IMR-90 (cell line): ENCODE data around the gene ELFN1. TPM values are rescaled to one million over a fixed set of nuclear protein-coding genes. Genes with fewer than 3 reads are reported as not detected.

Experiments used
- ATAC-seq: fragments of 200-7000 bp; cut with Tn5 transposase; 2 replicates; pipeline ENCODE4 v1.9.1; 2020; ENCODE audit warnings: low read depth, mild to moderate bottlenecking, moderate library complexity
- BruUV-seq: library from RNA; stranded (reverse); fragments of 400-500 nt; replicated peaks from 2 replicates; lab custom pipeline; 2021; lab: Mats Ljungman, UMichigan
- CTCF ChIA-PET: fragments of 300-600 bp; formaldehyde crosslinking; extraction: SDS; loops from one replicate; lab custom pipeline; 2021; ENCODE audit warnings: antibody characterized with exemption; lab: Yijun Ruan, JAX
- POLR2A ChIA-PET: fragments of 300-600 bp; sonication (Branson Sonifier 250); formaldehyde crosslinking; loops from one replicate; lab custom pipeline; 2022; ENCODE audit warnings: antibody characterized with exemption; ENCODE audit not compliant: unreplicated experiment; lab: Charles Lee
- DNase-seq: peaks from one replicate; pipeline ENCODE4 v3.0.0; 2013
- H2AFZ ChIP-seq: replicated peaks from 2 replicates; pipeline ENCODE3; 2013; ENCODE audit warnings: low read length, mild to moderate bottlenecking; ENCODE audit not compliant: poor library complexity
- H2AK5ac ChIP-seq: 2 replicates; pipeline ENCODE4 v1.6.1; 2013; ENCODE audit warnings: low read depth, low read length, inconsistent platforms
- H2AK9ac ChIP-seq: replicated peaks from 2 replicates; pipeline ENCODE3; 2013; ENCODE audit warnings: mild to moderate bottlenecking, low read depth, low read length, moderate library complexity; ENCODE audit not compliant: poor library complexity
- H2BK120ac ChIP-seq: 2 replicates; pipeline ENCODE4 v1.6.1; 2013; ENCODE audit warnings: low read depth, low read length, inconsistent platforms
- H2BK15ac ChIP-seq: 3 replicates; pipeline ENCODE4 v1.6.1; 2013; ENCODE audit warnings: low read depth, low read length, inconsistent platforms
- H2BK20ac ChIP-seq: 2 replicates; pipeline ENCODE4 v1.6.1; 2013; ENCODE audit warnings: low read depth, mild to moderate bottlenecking, inconsistent platforms, low read length, moderate library complexity
- H2BK5ac ChIP-seq: 2 replicates; pipeline ENCODE4 v1.6.1; 2013; ENCODE audit warnings: mild to moderate bottlenecking, low read depth, low read length, inconsistent platforms; ENCODE audit not compliant: poor library complexity, severe bottlenecking
- H3K14ac ChIP-seq: replicated peaks from 2 replicates; pipeline ENCODE4 v1.6.1; 2013; ENCODE audit warnings: low read depth, low read length, inconsistent platforms
- H3K18ac ChIP-seq: 2 replicates; pipeline ENCODE4 v1.6.1; 2013; ENCODE audit warnings: low read depth, low read length, control low read depth
- H3K23ac ChIP-seq: 2 replicates; pipeline ENCODE4 v1.6.1; 2013; ENCODE audit warnings: low read depth, low read length, inconsistent platforms
- H3K27ac ChIP-seq: 2 replicates; pipeline ENCODE4 v1.5.1; 2013; ENCODE audit warnings: mild to moderate bottlenecking, control low read depth, low read length; ENCODE audit not compliant: insufficient read depth
- H3K27me3 ChIP-seq: 2 replicates; pipeline ENCODE4 v1.6.1; 2013; ENCODE audit warnings: low read length; ENCODE audit not compliant: control insufficient read depth, insufficient read depth
- H3K36me3 ChIP-seq: 2 replicates; pipeline ENCODE4 v1.6.1; 2013; ENCODE audit warnings: low read length, mixed read lengths; ENCODE audit not compliant: control insufficient read depth, insufficient read depth
- H3K4ac ChIP-seq: 2 replicates; pipeline ENCODE4 v1.6.1; 2013; ENCODE audit warnings: low read depth, low read length, inconsistent platforms
- H3K4me1 ChIP-seq: 2 replicates; pipeline ENCODE4 v1.6.1; 2013; ENCODE audit warnings: low read length, mixed read lengths; ENCODE audit not compliant: control insufficient read depth, insufficient read depth
- H3K4me2 ChIP-seq: 2 replicates; pipeline ENCODE4 v1.6.1; 2013; ENCODE audit warnings: low read depth, mild to moderate bottlenecking, control low read depth, low read length, moderate library complexity
- H3K4me3 ChIP-seq: 2 replicates; pipeline ENCODE4 v1.5.1; 2013; ENCODE audit warnings: low read depth, mild to moderate bottlenecking, control low read depth, low read length, moderate library complexity; ENCODE audit not compliant: insufficient read depth
- H3K56ac ChIP-seq: 2 replicates; pipeline ENCODE4 v1.6.1; 2013; ENCODE audit warnings: low read length, inconsistent platforms; ENCODE audit not compliant: insufficient read depth; ENCODE audit errors: extremely low read depth
- H3K79me1 ChIP-seq, 2 experiments: 2 replicates each; pipeline ENCODE4 v1.6.1; 2013; ENCODE audit warnings: low read length in 2 of 2, inconsistent platforms in 1 of 2, low read depth in 1 of 2
- H3K9ac ChIP-seq: 2 replicates; pipeline ENCODE4 v1.6.1; 2013; ENCODE audit warnings: low read depth, low read length, control low read depth
- H3K9me1 ChIP-seq: 2 replicates; pipeline ENCODE4 v1.6.1; 2013; ENCODE audit warnings: low read length, inconsistent platforms; ENCODE audit not compliant: insufficient read depth
- H3K9me3 ChIP-seq: 2 replicates; pipeline ENCODE4 v1.6.1; 2013; ENCODE audit warnings: low read length; ENCODE audit not compliant: control insufficient read depth, insufficient read depth
- H4K20me1 ChIP-seq: 2 replicates; pipeline ENCODE4 v1.6.1; 2013; ENCODE audit warnings: low read length, inconsistent platforms; ENCODE audit not compliant: insufficient read depth
- H4K5ac ChIP-seq: 2 replicates; pipeline ENCODE4 v1.6.1; 2013; ENCODE audit warnings: mild to moderate bottlenecking, low read depth, low read length, control low read depth
- H4K8ac ChIP-seq, 2 experiments: 2 replicates each; pipeline ENCODE4 v1.6.1; 2013; ENCODE audit warnings: low read depth in 2 of 2, low read length in 2 of 2, control low read depth in 1 of 2, inconsistent platforms in 1 of 2
- H4K91ac ChIP-seq: 2 replicates; pipeline ENCODE4 v1.6.1; 2013; ENCODE audit warnings: low read depth, low read length, inconsistent platforms; ENCODE audit not compliant: insufficient read depth
- CEBPB ChIP-seq: IDR thresholded peaks from 2 replicates; pipeline ENCODE4 v1.6.1; 2012; ENCODE audit warnings: low read depth, low read length, improper control_type of control experiment
- CHD1 ChIP-seq: IDR thresholded peaks from 2 replicates; pipeline ENCODE4 v1.6.1; 2012; ENCODE audit warnings: low read depth, low read length, improper control_type of control experiment
- FOS ChIP-seq: fragments of 150-350 bp; IDR thresholded peaks from 2 replicates; pipeline ENCODE4 v1.6.1; 2016; ENCODE audit warnings: low read depth, low read length
- MAZ ChIP-seq: IDR thresholded peaks from 2 replicates; pipeline ENCODE4 v1.6.1; 2012; ENCODE audit warnings: low read depth, mild to moderate bottlenecking, low read length, improper control_type of control experiment, moderate library complexity, borderline replicate concordance
- MXI1 ChIP-seq: IDR thresholded peaks from 2 replicates; pipeline ENCODE4 v1.6.1; 2012; ENCODE audit warnings: low read depth, mild to moderate bottlenecking, low read length, moderate library complexity, borderline replicate concordance
- RAD21 ChIP-seq: IDR thresholded peaks from 2 replicates; pipeline ENCODE4 v1.6.1; 2012; ENCODE audit warnings: low read length, improper control_type of control experiment
- RFX5 ChIP-seq: IDR thresholded peaks from 2 replicates; pipeline ENCODE4 v1.8.0; 2012; ENCODE audit warnings: low read depth, mild to moderate bottlenecking, low read length, moderate library complexity
- SMC3 ChIP-seq: fragments of 150-350 bp; IDR thresholded peaks from 2 replicates; pipeline ENCODE4 v1.6.1; 2016; ENCODE audit warnings: low read depth, mild to moderate bottlenecking, antibody characterized with exemption, low read length, moderate library complexity
- USF2 ChIP-seq: fragments of 150-350 bp; IDR thresholded peaks from 2 replicates; pipeline ENCODE4 v1.6.1; 2017; ENCODE audit warnings: mild to moderate bottlenecking, antibody characterized with exemption, low read length, low read depth
- WGBS, 2 experiments: methylation state at CpG; one replicate each; pipeline versions ENCODE4 v1.1.5 to v1.1.7; 2013; ENCODE audit warnings: missing lambda C conversion rate in 2 of 2; ENCODE audit not compliant: insufficient read length in 1 of 2; ENCODE audit errors: extremely low coverage in 2 of 2; 5-methylcytosine and 5-hydroxymethylcytosine counted together
- dilution Hi-C: fragments of 300-500 bp; cut with HindIII; formaldehyde crosslinking; loops from one replicate; pipeline ENCODE4 v1.14.3; 2018; ENCODE audit warnings: low sequenced_read_pairs; ENCODE audit not compliant: unreplicated experiment
- in situ Hi-C: fragments of 300-500 bp; cut with MboI; formaldehyde crosslinking; loops from 3 replicates; pipeline ENCODE4 v1.14.3; 2019; ENCODE audit warnings: low sequenced_read_pairs, inconsistent platforms, mixed read lengths
- intact Hi-C: fragments of 100-400 bp; cut with micrococcal nuclease; formaldehyde crosslinking; loops from 2 replicates; pipeline ENCODE4 v1.10.0; 2022
- polyA plus RNA-seq, 3 experiments: library from polyadenylated mRNA; depleted of rRNA; stranded (reverse); fragments of >200 nt; gene quantifications; 2 replicates each; pipeline ENCODE4 v1.2.3, GENCODE V29; 2012; ENCODE audit warnings: low replicate concordance in 1 of 3
- total RNA-seq: library from RNA; depleted of rRNA; stranded (reverse); fragments of >200 nt; gene quantifications from 2 replicates; pipeline ENCODE4 v1.2.3, GENCODE V29; 2012
- TF ChIP-seq, protein P1 (sequence below): fragments of 150-350 bp; IDR thresholded peaks from 2 replicates; pipeline ENCODE4 v1.6.1; 2016; ENCODE audit warnings: low read depth, mild to moderate bottlenecking, low read length, moderate library complexity, borderline replicate concordance

Gene ELFN1
- total and polyA plus RNA-seq, 2 of the 4 experiments (the other 2 are of a cell fraction) = 1.6 to 5.2 TPM

DNA sequence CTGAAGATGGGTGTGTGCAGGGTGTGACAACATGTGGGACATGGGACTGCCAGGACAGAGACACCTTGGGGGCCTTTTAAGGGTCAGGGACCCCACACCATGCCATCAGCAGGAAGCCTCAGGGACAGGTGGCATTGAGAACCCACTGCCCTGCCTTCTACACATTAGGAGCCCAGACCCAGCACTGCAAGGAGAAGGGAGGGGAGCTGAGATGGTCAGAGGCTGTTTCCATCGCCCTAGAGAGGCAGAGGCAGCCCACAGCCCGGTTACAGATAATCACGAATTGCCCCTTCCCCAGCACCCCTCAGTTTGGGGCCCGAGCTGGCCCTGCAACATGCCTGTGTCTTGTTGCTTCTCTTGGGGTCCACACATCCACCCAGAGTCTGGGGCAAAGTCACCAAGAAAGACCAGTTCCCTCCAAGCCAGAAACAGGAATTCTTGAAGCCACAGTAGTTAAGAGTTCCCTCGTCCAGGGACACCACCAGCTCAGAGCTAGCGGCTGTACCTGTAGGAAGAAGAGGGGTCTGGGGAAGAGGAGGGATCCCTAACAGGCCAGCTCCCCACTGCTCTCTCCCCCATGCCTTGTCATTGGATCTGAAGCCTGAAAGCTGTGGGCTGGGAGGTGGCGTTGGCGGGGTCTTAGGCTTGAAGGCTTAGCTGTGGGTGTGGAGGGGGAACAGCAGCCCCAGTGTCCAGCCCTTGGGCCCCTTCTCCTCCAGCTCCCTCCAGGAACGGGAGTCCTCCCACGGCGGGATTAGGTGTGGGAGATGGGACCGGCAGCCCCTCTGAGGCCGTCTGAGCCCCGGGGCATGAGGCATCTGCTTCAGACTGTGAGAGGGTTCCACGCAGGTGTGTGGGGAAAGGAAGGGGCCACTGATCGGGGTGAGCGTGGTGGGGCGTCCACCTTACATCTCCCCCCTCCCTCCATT, 44.8 kb upstream of the ELFN1 start:
- ChIA-PET CTCF (no interaction called here), POLR2A (no interaction called here)
- Histone ChIP-seq H4K8ac (no peak overlapping the region), H4K91ac (no peak overlapping the region), H3K9ac (no peak overlapping the region), H3K4ac (no peak overlapping the region), H2BK20ac (no peak overlapping the region), H4K20me1 (no peaks in the 10 kb centered on the region), H3K27me3 (peaks cover 9% of the 10 kb centered on the region; the same call in 1 of the 2 replicates), H3K23ac (no peak overlapping the region), H2BK120ac (no peak overlapping the region), H3K27ac (no peak overlapping the region), H4K5ac (no peak overlapping the region), H3K4me1 (no peaks in the 10 kb centered on the region), H3K36me3 (no peaks in the 10 kb centered on the region), H3K9me3 (0 out of 2 replicates have a peak, but pooled peaks cover 2% of the 10 kb centered on the region), H2AFZ (no peak overlapping the region), H2AK5ac (no peak overlapping the region), H3K9me1 (no peaks in the 10 kb centered on the region), H2AK9ac (no peak overlapping the region), H2BK15ac (no peak overlapping the region), H3K18ac (no peak overlapping the region), H3K14ac (no peak overlapping the region), H2BK5ac (no peak overlapping the region), H3K56ac (no peak overlapping the region), H3K4me3 (no peak overlapping the region), H3K4me2 (no peak overlapping the region), H3K79me1 (no peaks in the 10 kb centered on the region)
- DNase-seq (no peak), ATAC-seq (no peak)
- dilution Hi-C loops (no loop called here), in situ Hi-C loops (no loop called here), intact Hi-C loops (no loop called here)
- no TSS peak for BruUV-seq
- TF ChIP-seq USF2 (no peak), FOS (no peak), CEBPB (no peak), MXI1 (no peak), SMC3 (no peak), RAD21 (no peak), MAZ (no peak), CHD1 (no peak), RFX5 (no peak)
- TF ChIP-seq, protein P1, sequence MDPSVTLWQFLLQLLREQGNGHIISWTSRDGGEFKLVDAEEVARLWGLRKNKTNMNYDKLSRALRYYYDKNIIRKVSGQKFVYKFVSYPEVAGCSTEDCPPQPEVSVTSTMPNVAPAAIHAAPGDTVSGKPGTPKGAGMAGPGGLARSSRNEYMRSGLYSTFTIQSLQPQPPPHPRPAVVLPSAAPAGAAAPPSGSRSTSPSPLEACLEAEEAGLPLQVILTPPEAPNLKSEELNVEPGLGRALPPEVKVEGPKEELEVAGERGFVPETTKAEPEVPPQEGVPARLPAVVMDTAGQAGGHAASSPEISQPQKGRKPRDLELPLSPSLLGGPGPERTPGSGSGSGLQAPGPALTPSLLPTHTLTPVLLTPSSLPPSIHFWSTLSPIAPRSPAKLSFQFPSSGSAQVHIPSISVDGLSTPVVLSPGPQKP = no peak
- WGBS, 2 experiments = 67% methylated on average over 2 of the region's 18 CpGs; no CpG with 5 or more reads in 1 of the 2 experiments
